ENCODE results near the gene RNF151.
"Not testable (repeated sequence)": the region's sequence is repeated elsewhere in the genome, so short reads cannot be mapped to it uniquely, and the experiment has no call there.

Gene RNF151

DNA sequence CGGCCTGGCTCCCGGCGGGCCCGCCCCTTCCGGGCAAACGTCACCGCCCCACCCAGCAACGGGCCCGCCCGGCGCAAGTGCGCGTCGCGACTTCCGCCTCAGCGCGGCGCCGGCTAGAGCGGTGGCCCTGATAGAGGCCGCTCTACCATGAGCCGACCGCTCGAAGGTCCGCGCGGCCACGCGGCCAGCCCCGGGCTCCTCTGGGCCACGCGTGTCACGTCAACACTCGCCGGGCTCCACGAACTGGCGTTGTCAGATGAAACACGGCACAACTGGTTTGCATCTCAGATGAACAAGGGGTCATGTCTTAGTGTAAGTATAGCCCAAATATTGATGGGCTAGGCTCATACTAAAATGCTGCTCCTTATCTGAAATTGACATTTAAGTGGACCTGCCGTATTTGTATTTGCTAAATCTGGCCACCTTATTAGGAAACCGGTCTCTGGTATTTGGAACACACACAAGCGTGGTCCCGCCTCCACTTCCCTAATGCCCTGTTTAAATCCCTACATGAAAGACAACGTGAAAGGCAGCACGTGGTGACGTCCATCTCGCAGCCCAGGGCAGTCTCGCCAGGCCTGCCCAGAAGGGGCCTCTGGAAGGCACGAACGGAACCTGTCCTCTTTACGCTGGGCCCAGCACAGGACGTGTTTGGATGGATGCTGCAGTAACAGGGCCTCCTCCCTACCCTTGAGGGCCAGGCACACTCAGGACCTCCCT is 43.3 kb downstream of the RNF151 start, which contains the start of gene ZNF598:
Gene ZNF598 (minus strand): TSS at position 31 of the 720 bp plus-strand sequence.
- peak; percentile 68 for DNase-seq

DNA sequence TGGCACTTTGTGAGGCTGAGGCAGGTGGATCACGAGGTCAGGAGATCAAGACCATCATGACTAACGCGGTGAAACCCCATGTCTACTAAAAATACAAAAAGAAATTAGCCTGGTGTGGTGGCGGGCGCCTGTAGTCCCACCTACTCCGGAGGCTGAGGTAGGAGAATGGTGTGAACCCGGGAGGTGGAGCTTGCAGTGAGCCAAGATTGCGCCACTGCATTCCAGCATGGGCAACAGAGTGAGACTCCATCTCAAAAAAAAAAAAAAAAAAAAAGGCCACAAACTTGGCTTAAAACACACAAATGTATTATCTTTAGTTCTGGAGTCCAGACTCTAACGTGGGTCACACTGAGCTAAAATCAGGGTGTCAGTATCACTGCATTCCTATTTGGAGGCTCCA is 45.1 kb downstream of the RNF151 start:
- not testable (repeated sequence) for DNase-seq

- DNase-seq: no peak
Measured at GRCh38 chr16:2013527-2013926, 46.9 kb downstream of the RNF151 start.

DNA sequence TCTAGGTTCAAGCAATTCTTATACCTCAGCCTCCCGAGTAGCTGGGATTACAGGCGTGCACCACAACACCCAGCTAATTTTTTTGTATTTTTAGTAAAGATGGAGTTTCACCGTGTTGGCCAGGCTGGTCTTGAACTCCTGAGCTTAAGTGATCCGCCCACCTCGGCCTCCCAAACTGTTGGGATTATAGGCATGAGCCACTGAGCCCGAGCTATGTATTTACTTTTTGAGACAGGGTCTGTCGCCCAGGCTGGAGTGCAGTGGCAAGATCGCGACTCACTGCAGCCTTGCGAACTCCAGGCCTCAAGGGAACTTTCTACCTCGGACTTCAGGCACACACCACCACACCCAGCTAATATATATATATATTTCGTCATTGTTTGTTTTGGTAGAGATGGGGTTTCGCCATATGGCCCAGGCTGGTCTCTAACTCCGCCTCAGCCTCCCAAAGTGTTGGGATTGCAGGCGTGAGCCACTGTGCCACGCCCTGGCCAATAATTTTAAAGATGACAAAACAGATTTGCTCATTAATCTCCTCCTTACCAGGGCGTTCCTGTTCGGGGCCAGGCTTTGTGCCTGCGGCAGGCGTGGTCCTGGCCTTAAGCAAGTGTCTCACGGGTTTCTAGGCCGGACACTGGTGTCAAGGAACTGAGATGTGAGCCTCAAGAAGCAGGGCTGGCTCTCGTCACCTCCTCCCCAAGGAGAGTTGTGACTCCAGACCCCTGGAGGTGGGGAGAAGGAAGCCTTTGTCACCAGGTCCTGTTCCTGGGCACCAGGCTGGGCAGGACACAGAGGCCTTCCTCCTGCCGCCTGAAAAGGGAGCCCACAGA is 48.7 kb downstream of the RNF151 start:
- no peak for DNase-seq

- no peak for DNase-seq
Measured at GRCh38 chr16:2015947-2016208, 49.2 kb downstream of the RNF151 start.

DNA sequence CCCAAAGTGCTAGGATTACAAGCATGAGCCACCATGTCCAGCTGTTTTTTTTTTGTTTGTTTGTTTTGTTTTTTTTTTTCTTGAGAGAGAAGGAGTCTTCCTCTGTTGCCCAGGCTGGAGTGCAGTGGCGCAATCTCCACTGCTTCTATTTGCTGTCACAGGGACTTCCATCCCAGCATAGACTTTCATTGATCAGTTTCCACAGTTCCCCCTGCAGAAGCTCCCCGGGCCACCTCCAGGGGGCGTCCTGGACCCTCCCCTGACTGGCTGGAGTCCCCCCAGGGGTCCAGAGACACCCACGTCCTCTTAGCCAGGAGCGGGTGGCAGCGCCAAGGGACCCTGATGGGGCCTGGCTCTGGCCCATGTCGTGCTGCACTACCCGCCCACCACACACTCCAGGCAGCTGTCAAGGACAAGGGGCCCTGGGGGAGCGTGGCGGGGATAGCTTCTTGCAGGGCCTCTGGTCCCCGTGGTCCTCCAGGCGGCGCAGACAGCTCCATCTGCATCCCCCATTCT is 49.8 kb downstream of the RNF151 start:
- DNase-seq: no peak

Data from activated CD4-positive, alpha-beta T cell treated with anti-CD3 and anti-CD28 coated beads for 1 hour (primary cell).